Psoas muscle (tissue), 8 donors: ENCODE results near the gene GRIP2. TPM values are rescaled to one million over a fixed set of nuclear protein-coding genes. Genes with fewer than 3 reads are reported as not detected.
A peak's percentile ranks its signal among the peaks of the same experiment; 100 is the strongest.

Experiments used
- ATAC-seq, 4 donors: fragments of 200-7000 bp; cut with Tn5 transposase; one replicate each; pipeline ENCODE4 v1.9.1; 2020; ENCODE audit warnings: moderate library complexity in 3 of 4, mild to moderate bottlenecking in 2 of 4
- DNase-seq, 2 donors: peaks; one replicate each; pipeline ENCODE4 v3.0.0-alpha.2; 2020
- H3K27ac ChIP-seq: fragments of 200-600 bp; one replicate; pipeline ENCODE4 v1.8.0; 2022
- H3K27me3 ChIP-seq, 3 donors: fragments of 200-600 bp in 1 of 3; one replicate each; pipeline versions ENCODE4 v1.6.1 to v1.8.0; 2013 to 2022; ENCODE audit warnings: low read length in 2 of 3, mild to moderate bottlenecking in 2 of 3, moderate library complexity in 1 of 3; ENCODE audit not compliant: insufficient read depth in 3 of 3
- H3K36me3 ChIP-seq, 2 donors: fragments of 200-600 bp in 1 of 2; one replicate each; pipeline versions ENCODE4 v1.6.1 to v1.8.0; 2013 to 2022; ENCODE audit warnings: low read depth in 1 of 2, mild to moderate bottlenecking in 1 of 2, moderate library complexity in 1 of 2; ENCODE audit not compliant: insufficient read depth in 1 of 2
- H3K4me1 ChIP-seq: fragments of 200-600 bp; one replicate; pipeline ENCODE4 v1.8.0; 2022
- H3K4me3 ChIP-seq: fragments of 200-600 bp; one replicate; pipeline ENCODE4 v1.8.0; 2022; ENCODE audit warnings: mild to moderate bottlenecking
- H3K9me3 ChIP-seq: fragments of 200-600 bp; one replicate; pipeline ENCODE4 v1.8.0; 2022
- CTCF ChIP-seq: fragments of 200-600 bp; IDR thresholded peaks from one replicate; pipeline ENCODE4 v1.8.0; 2022; ENCODE audit warnings: antibody characterized with exemption
- WGBS, 3 donors: extraction: QIAGEN DNeasy Blood & Tissue Kit; methylation state at CpG; one replicate each; pipeline versions ENCODE4 v1.1.6 to v1.1.7; 2013; 5-methylcytosine and 5-hydroxymethylcytosine counted together
- intact Hi-C, 2 donors: fragments of 100-400 bp; cut with DNase I; formaldehyde crosslinking; loops; one replicate each; pipeline versions ENCODE4 v1.11.0 to v1.14.2; 2022
- polyA plus RNA-seq, 3 donors: library from polyadenylated mRNA; stranded (reverse); fragments of 200-250 nt; gene quantifications; one replicate each; pipeline ENCODE4 v1.2.3, GENCODE V29; 2013
- total RNA-seq, 4 donors: library from RNA; stranded (reverse); fragmentation: NEBNext Ultra II Directional in 2 of 4; extraction: Animal tissue kit (Norgen Biotek cat#: 25700) in 2 of 4; gene quantifications; one replicate each; pipeline versions ENCODE4 v1.2.1 to v1.2.4, GENCODE V29; 2021 to 2023
- donor health status: healthy with polysubstance abuse.
- donor health status: DM: no; HTN: no; CAD: no; lungs with moderate emphysema.
- donor health status: Bipolar disorder and iron deficiency.
- donor health status: healthy.
- donor health status: DM: yes; HTN: yes; CAD: no.
- donor health status: DM: no; HTN: no; CAD: no.
- donor health status: DM: no; HTN: no; CAD: no.
- donor health status: DM: yes; HTN: yes; CAD: no.

Gene GRIP2
- total and polyA plus RNA-seq, 7 donors, result 2.2 to 37.4 (median 24.9) TPM

- DNase-seq (peak in 1 of 2 donors; percentile 37), ATAC-seq (no peak)
- WGBS, 3 donors, result 87 to 91% (median 90%) methylated on average over 20 of the region's 20 CpGs
- intact Hi-C loops, result no loop called here
- peaks cover 15% of the 10 kb centered on the region for H3K9me3 ChIP-seq
- peaks cover 0 to 85% of the 10 kb centered on the region in 2 donors for H3K36me3 ChIP-seq
- H3K27ac ChIP-seq, result no peak overlapping the region
- H3K4me3 ChIP-seq, result no peak overlapping the region
- H3K4me1 ChIP-seq, result no peaks in the 10 kb centered on the region
- no peak for TF ChIP-seq CTCF
- no peaks in the 10 kb centered on the region for H3K27me3 ChIP-seq
Observed at GRCh38 chr3:14503706-14504065, 36.5 kb downstream of the GRIP2 start.

- peaks cover 3 to 90% of the 10 kb centered on the region in 2 donors for H3K36me3 ChIP-seq
- H3K9me3 ChIP-seq, result peaks cover 15% of the 10 kb centered on the region
- no peak for TF ChIP-seq CTCF
- no peak for ATAC-seq
- WGBS, 3 donors, result 94 to 95% (median 95%) methylated on average over 12 of the region's 12 CpGs
- H3K4me1 ChIP-seq, result no peaks in the 10 kb centered on the region
- DNase-seq, result no peak
- H3K27me3 ChIP-seq, result no peaks in the 10 kb centered on the region
- intact Hi-C loops, result no loop called here
- H3K27ac ChIP-seq, result no peak overlapping the region
- H3K4me3 ChIP-seq, result no peak overlapping the region
Observed at GRCh38 chr3:14503033-14503705, 37.0 kb downstream of the GRIP2 start.

- DNase-seq (no peak), ATAC-seq (no peak)
- no peak for TF ChIP-seq CTCF
- Histone ChIP-seq H3K4me1 (no peaks in the 10 kb centered on the region), H3K36me3 (peaks cover 3 to 97% of the 10 kb centered on the region in 2 donors), H3K27ac (no peak overlapping the region), H3K4me3 (no peak overlapping the region), H3K9me3 (peaks cover 15% of the 10 kb centered on the region), H3K27me3 (no peaks in the 10 kb centered on the region)
- intact Hi-C loops, result no loop called here
Observed at GRCh38 chr3:14502472-14502871, 37.7 kb downstream of the GRIP2 start.

- intact Hi-C loops, result no loop called here
- Histone ChIP-seq H3K9me3 (peaks cover 4% of the 10 kb centered on the region), H3K36me3 (peaks cover 3 to 96% of the 10 kb centered on the region in 2 donors), H3K4me3 (no peak overlapping the region), H3K27me3 (no peaks in the 10 kb centered on the region), H3K27ac (no peak overlapping the region), H3K4me1 (no peaks in the 10 kb centered on the region)
- ATAC-seq (no peak), DNase-seq (peak in 1 of 2 donors; percentile 39)
- WGBS, 3 donors, result 52 to 70% (median 61%) methylated on average over 10 of the region's 10 CpGs
- no peak for TF ChIP-seq CTCF
Observed at GRCh38 chr3:14497321-14497720, 42.8 kb downstream of the GRIP2 start.

- ATAC-seq (no peak), DNase-seq (peak in 1 of 2 donors; percentile 26)
- no peak for TF ChIP-seq CTCF
- 90 to 91% (median 91%) methylated on average over 9 of the region's 9 CpGs for WGBS, 3 donors
- H3K27me3 ChIP-seq, result no peaks in the 10 kb centered on the region
- H3K27ac ChIP-seq, result no peak overlapping the region
- H3K36me3 ChIP-seq, result peaks cover 3 to 97% of the 10 kb centered on the region in 2 donors
- intact Hi-C loops, result no loop called here
- H3K4me3 ChIP-seq, result no peak overlapping the region
- no peaks in the 10 kb centered on the region for H3K4me1 ChIP-seq
- no peaks in the 10 kb centered on the region for H3K9me3 ChIP-seq
Observed at GRCh38 chr3:14496351-14496750, 43.8 kb downstream of the GRIP2 start.
